ENCODE measurements around the gene UGT1A8.
A peak's percentile ranks its signal among the peaks of the same experiment; 100 is the strongest.

The UGT1A8 gene

GRCh38 chr2:233681521-233682099 lies 64.2 kb downstream of the UGT1A8 start, which contains the start of gene UGT1A7:
Gene UGT1A7, plus strand, starts transcription at chr2:233681901. Its CDS starts 37 bp downstream, at chr2:233681938.
- H3K4me3 ChIP-seq (replicated peaks; ENCODE audit: insufficient read depth, low read length) = no peak within 1 kb of the TSS
- no peak within 1 kb of the TSS for H3K27ac ChIP-seq (replicated peaks)
- DNase-seq (ENCODE audit: low read depth in 1 of 2, low spot score in 1 of 2) = no peak
- TF ChIP-seq POLR2AphosphoS5 (IDR thresholded peaks at IDR 0.05; ENCODE audit: low read depth) (no peak), SPI1 (IDR thresholded peaks at IDR 0.05; ENCODE audit: borderline replicate concordance, low read depth) (no peak), REST (IDR thresholded peaks at IDR 0.05; ENCODE audit: insufficient replicate concordance, low read depth) (no peak), CTCF (IDR thresholded peaks at IDR 0.05; ENCODE audit: insufficient read depth, low read length) (no peak)
- H3K27me3 ChIP-seq (ENCODE audit: insufficient read depth, poor library complexity, severe bottlenecking) = no peaks in the 10 kb centered on the region

- no peaks in the 10 kb centered on the region for H3K27me3 ChIP-seq (ENCODE audit: insufficient read depth, poor library complexity, severe bottlenecking)
- no peak for TF ChIP-seq CTCF (IDR thresholded peaks at IDR 0.05; ENCODE audit: insufficient read depth, low read length)
- TF ChIP-seq REST (IDR thresholded peaks at IDR 0.05; ENCODE audit: insufficient replicate concordance, low read depth) = no peak
- TF ChIP-seq POLR2AphosphoS5 (IDR thresholded peaks at IDR 0.05; ENCODE audit: low read depth) = no peak
- no peak for TF ChIP-seq SPI1 (IDR thresholded peaks at IDR 0.05; ENCODE audit: borderline replicate concordance, low read depth)
- TF ChIP-seq GABPA (IDR thresholded peaks at IDR 0.05; ENCODE audit: low read depth) = no peak
Measured at GRCh38 chr2:233684640-233685039, 67.2 kb downstream of the UGT1A8 start.

GRCh38 chr2:233686928-233687327 lies 69.5 kb downstream of the UGT1A8 start:
- Histone ChIP-seq H3K4me3 (replicated peaks; ENCODE audit: insufficient read depth, low read length) (no peak overlapping the region), H3K27me3 (ENCODE audit: insufficient read depth, poor library complexity, severe bottlenecking) (no peaks in the 10 kb centered on the region), H3K27ac (replicated peaks) (no peak overlapping the region)
- TF ChIP-seq CTCF (IDR thresholded peaks at IDR 0.05; ENCODE audit: insufficient read depth, low read length) (no peak), GABPA (IDR thresholded peaks at IDR 0.05; ENCODE audit: low read depth) (no peak), SPI1 (IDR thresholded peaks at IDR 0.05; ENCODE audit: borderline replicate concordance, low read depth) (no peak), POLR2AphosphoS5 (IDR thresholded peaks at IDR 0.05; ENCODE audit: low read depth) (no peak), REST (IDR thresholded peaks at IDR 0.05; ENCODE audit: insufficient replicate concordance, low read depth) (no peak)
- DNase-seq (ENCODE audit: low read depth in 1 of 2, low spot score in 1 of 2) = peak in 1 of 2 experiments; percentile 13

More at GRCh38 chr2:233684640-233685039, 67.2 kb downstream of the UGT1A8 start:
- no peak for DNase-seq (ENCODE audit: low read depth in 1 of 2, low spot score in 1 of 2)
- H3K4me3 ChIP-seq (replicated peaks; ENCODE audit: insufficient read depth, low read length) = no peak overlapping the region
- H3K27ac ChIP-seq (replicated peaks) = no peak overlapping the region

All from HL-60 (cell line).